ENCODE measurements around the gene SLC27A3.

The SLC27A3 gene

GRCh38 chr1:153799566-153800465, 24.6 kb downstream of the SLC27A3 start:
- DNase-seq (ENCODE audit: low spot score): no peak

GRCh38 chr1:153800516-153800915, 25.3 kb downstream of the SLC27A3 start:
- DNase-seq (ENCODE audit: low spot score): no peak

GRCh38 chr1:153801028-153801625, 25.9 kb downstream of the SLC27A3 start:
- no peak for DNase-seq (ENCODE audit: low spot score)

GRCh38 chr1:153801786-153802697, 26.8 kb downstream of the SLC27A3 start:
- DNase-seq (ENCODE audit: low spot score): no peak

- DNase-seq (ENCODE audit: low spot score): no peak
These were observed 28.4 kb downstream of the SLC27A3 start for GRCh38 chr1:153803470-153804056.

GRCh38 chr1:153804112-153804511, 28.9 kb downstream of the SLC27A3 start:
- no peak for DNase-seq (ENCODE audit: low spot score)

- DNase-seq (ENCODE audit: low spot score): peak; percentile 97
These were observed 30.0 kb downstream of the SLC27A3 start for GRCh38 chr1:153805042-153805745.

- no peak for DNase-seq (ENCODE audit: low spot score)
These were observed 30.9 kb downstream of the SLC27A3 start for GRCh38 chr1:153805886-153806719.

- no peak for DNase-seq (ENCODE audit: low spot score)
These were observed 41.2 kb downstream of the SLC27A3 start for GRCh38 chr1:153816283-153816889.

GRCh38 chr1:153818876-153819275, 43.7 kb downstream of the SLC27A3 start:
- no peak for DNase-seq (ENCODE audit: low spot score)

- DNase-seq (ENCODE audit: low spot score): no peak
These were observed 52.2 kb downstream of the SLC27A3 start for GRCh38 chr1:153827168-153827964.

Data from kidney tubule cell (primary cell).